Fibroblast of pulmonary artery (primary cell): ENCODE data around the gene LIFR.

Experiments used
- DNase-seq: peaks from one replicate; pipeline ENCODE4 v3.0.0-alpha.2; 2010; ENCODE audit warnings: low read depth
- H3K4me3 ChIP-seq: replicated peaks from 2 replicates; pipeline ENCODE4 v1.5.1; 2011; ENCODE audit warnings: low read depth, mild to moderate bottlenecking, control low read depth, low read length, moderate library complexity
- CTCF ChIP-seq: IDR thresholded peaks from 2 replicates; pipeline ENCODE4 v1.5.1; 2011; ENCODE audit warnings: mild to moderate bottlenecking, control low read depth, low read length, inconsistent platforms; ENCODE audit errors: missing control alignments

LIFR gene

GRCh38 chr5:38473008-38473407, 83.4 kb downstream of the LIFR start:
- H3K4me3 ChIP-seq: no peak overlapping the region
- DNase-seq: no peak
- TF ChIP-seq CTCF: no peak

DNA sequence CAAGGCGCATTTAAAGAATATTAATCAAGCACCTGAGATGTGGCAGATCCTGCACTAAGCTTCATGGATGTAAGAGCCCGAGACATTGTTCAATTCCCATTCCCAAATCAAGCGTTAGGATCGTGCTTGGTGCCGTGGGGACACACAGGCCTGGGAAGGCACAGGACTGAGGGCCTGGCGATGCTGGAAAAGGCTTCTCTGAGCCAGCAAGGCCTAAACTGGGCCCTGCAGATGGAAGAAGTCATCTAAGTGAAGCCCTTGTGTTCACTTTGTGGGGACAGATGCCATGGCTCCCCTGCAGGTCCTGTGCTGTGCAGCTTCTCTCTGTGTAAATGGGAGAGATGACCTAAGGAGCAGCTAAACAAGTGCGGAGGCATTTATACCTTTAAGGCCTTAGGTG, 83.9 kb downstream of the LIFR start:
- H3K4me3 ChIP-seq: no peak overlapping the region
- no peak for TF ChIP-seq CTCF
- DNase-seq: no peak

DNA sequence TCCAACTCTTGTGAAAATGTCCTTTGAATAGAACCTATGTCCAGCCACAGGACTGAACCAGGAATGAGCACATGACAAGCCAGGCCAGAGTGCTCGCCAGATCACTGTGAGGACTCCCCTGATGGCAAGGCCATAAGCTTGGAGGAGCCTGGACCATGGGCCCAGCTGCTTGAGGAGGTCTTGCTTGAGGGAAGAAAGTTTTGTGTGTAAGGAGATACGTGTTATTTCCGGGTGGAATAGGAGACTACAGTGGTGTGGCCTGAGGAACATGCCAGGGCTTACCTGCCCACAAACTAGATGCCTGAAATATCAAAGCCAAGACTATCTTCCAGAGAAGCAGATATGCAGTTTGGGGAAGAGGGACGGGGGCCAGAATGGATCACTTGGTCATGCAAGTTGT, 84.7 kb downstream of the LIFR start:
- H3K4me3 ChIP-seq: no peak overlapping the region
- no peak for DNase-seq
- no peak for TF ChIP-seq CTCF

- TF ChIP-seq CTCF: no peak
- no peak for DNase-seq
- no peak overlapping the region for H3K4me3 ChIP-seq
These were observed 86.7 kb downstream of the LIFR start for GRCh38 chr5:38469707-38470267.

GRCh38 chr5:38468978-38469706, 87.3 kb downstream of the LIFR start:
- TF ChIP-seq CTCF: no peak
- H3K4me3 ChIP-seq: no peak overlapping the region
- DNase-seq: peak; percentile 33

- DNase-seq: peak; percentile 90
- TF ChIP-seq CTCF: no peak
- H3K4me3 ChIP-seq: no peak overlapping the region
These were observed 88.2 kb downstream of the LIFR start for GRCh38 chr5:38468202-38468673.
